Measurements from ENCODE around the gene DCLK1. TPM values are rescaled to one million over a fixed set of nuclear protein-coding genes. Genes with fewer than 3 reads are reported as not detected.

Gene DCLK1
- total and polyA plus RNA-seq, 4 experiments from 2014 or later = not detected

DNA sequence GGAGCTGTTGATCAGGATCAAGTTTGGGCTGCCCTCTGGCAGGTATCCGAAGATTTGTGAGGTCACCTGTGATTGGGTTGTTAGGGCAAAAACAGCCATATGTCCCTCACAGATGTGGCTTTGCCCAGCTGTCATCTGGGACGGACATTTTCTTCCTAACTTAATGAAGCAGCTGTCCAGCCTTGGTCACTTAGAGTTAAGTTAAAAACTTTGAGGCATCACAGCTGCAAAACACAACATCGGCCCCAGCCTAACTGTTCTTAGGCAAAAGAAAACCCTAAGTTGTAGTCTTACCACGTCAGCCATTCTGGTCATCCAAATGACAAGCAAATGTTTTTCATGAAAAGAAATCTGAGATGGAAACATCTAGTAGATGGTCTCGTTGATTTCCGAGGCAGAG lies 318.4 kb downstream of the DCLK1 start:
- intact Hi-C loops (cut with micrococcal nuclease) = no loop called here
- H3K9me3 ChIP-seq (ENCODE audit: control insufficient read depth in 1 of 2, low read length in 2 of 2) = no peaks in the 10 kb centered on the region
- H3K4me1 ChIP-seq (ENCODE audit: insufficient read depth, low read length) = no peaks in the 10 kb centered on the region
- no peaks in the 10 kb centered on the region for H3K4me1 Mint-ChIP-seq
- H3K4me3 Mint-ChIP-seq = no peak overlapping the region
- ChIA-PET CTCF (ENCODE audit: partially characterized antibody) (no interaction called here), POLR2A (ENCODE audit: partially characterized antibody) (no interaction called here)
- peaks cover 0 to 3% (median 0%) of the 10 kb centered on the region in 8 donors for H3K9me3 Mint-ChIP-seq
- no peak overlapping the region for H3K4me3 ChIP-seq (ENCODE audit: low read length in 2 of 2)
- no peak overlapping the region for H3K27ac ChIP-seq (ENCODE audit: low read depth, low read length)
- H3K27me3 Mint-ChIP-seq = no peaks in the 10 kb centered on the region
- no peaks in the 10 kb centered on the region for H3K36me3 Mint-ChIP-seq
- H3K27me3 ChIP-seq (ENCODE audit: insufficient read depth, low read length) = no peaks in the 10 kb centered on the region
- no peak for DNase-seq
- no peak overlapping the region for H3K27ac Mint-ChIP-seq
- H3K36me3 ChIP-seq (ENCODE audit: insufficient read depth, low read length) = no peaks in the 10 kb centered on the region

DNA sequence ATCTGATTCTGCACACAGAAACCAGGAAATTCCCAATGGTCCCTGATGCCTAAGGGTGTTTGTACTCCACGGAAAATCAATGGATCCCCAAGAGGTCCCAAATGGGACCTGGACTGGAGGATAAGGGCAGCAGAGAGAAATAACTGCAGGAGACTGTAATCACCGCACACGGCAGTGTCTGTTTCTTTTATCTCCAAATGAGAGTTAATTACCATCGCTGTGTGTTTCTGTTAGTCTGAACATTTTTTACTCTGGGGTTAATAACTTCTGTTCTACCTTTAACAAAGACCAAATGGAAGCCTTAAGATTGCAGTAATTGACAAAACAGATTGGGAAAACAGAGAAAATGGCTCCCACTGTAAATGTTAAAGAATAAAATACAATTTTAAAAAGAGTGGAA lies 320.9 kb downstream of the DCLK1 start:
- POLR2A ChIA-PET (ENCODE audit: partially characterized antibody) = no interaction called here
- Histone ChIP-seq H3K4me1 (ENCODE audit: insufficient read depth, low read length) (no peaks in the 10 kb centered on the region), H3K36me3 (ENCODE audit: insufficient read depth, low read length) (no peaks in the 10 kb centered on the region), H3K9me3 (ENCODE audit: control insufficient read depth in 1 of 2, low read length in 2 of 2) (no peaks in the 10 kb centered on the region), H3K27ac (ENCODE audit: low read depth, low read length) (no peak overlapping the region), H3K4me3 (ENCODE audit: low read length in 2 of 2) (no peak overlapping the region), H3K27me3 (ENCODE audit: insufficient read depth, low read length) (no peaks in the 10 kb centered on the region)
- intact Hi-C loops (cut with micrococcal nuclease) = no loop called here
- H3K9me3 Mint-ChIP-seq = peaks cover 0 to 5% (median 0%) of the 10 kb centered on the region in 8 donors
- no peaks in the 10 kb centered on the region for H3K4me1 Mint-ChIP-seq
- CTCF ChIA-PET (ENCODE audit: partially characterized antibody) = no interaction called here
- no peak overlapping the region for H3K4me3 Mint-ChIP-seq
- no peak for DNase-seq
- H3K27me3 Mint-ChIP-seq = no peaks in the 10 kb centered on the region
- no peaks in the 10 kb centered on the region for H3K36me3 Mint-ChIP-seq
- H3K27ac Mint-ChIP-seq = no peak overlapping the region

- intact Hi-C loops (cut with micrococcal nuclease) = no loop called here
- CTCF ChIA-PET (ENCODE audit: partially characterized antibody) = no interaction called here
Measured at GRCh38 chr13:35808846-35809245, 322.3 kb downstream of the DCLK1 start.

DNA sequence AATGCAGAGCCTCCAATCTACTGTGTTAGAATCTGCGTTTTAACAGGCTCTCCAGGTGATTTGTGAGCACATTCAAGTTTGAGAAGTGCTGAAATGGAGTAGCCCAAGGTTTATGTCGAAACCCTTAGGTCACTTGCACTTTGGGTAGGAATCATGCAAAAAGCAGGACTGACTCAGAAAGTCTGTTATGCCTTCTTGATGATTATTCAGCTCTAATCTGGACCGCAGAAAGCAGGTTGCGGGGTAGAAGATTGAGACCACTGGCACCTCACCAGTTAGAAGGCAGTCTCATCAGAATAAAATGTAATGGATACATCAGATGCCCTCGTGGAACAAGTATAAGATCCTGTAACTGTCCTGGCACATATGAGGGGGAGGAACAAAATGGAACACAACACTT lies 326.3 kb downstream of the DCLK1 start:
- CTCF ChIA-PET (ENCODE audit: partially characterized antibody) = no interaction called here
- no peaks in the 10 kb centered on the region for H3K27me3 ChIP-seq (ENCODE audit: insufficient read depth, low read length)
- Mint-ChIP-seq H3K27me3 (no peaks in the 10 kb centered on the region), H3K36me3 (no peaks in the 10 kb centered on the region), H3K9me3 (peaks cover 0 to 5% (median 0%) of the 10 kb centered on the region in 8 donors), H3K4me1 (no peaks in the 10 kb centered on the region), H3K27ac (no peak overlapping the region), H3K4me3 (no peak overlapping the region)
- no peaks in the 10 kb centered on the region for H3K4me1 ChIP-seq (ENCODE audit: insufficient read depth, low read length)
- no peak overlapping the region for H3K4me3 ChIP-seq (ENCODE audit: low read length in 2 of 2)
- intact Hi-C loops (cut with micrococcal nuclease) = no loop called here
- POLR2A ChIA-PET (ENCODE audit: partially characterized antibody) = no interaction called here
- no peaks in the 10 kb centered on the region for H3K36me3 ChIP-seq (ENCODE audit: insufficient read depth, low read length)
- no peak overlapping the region for H3K27ac ChIP-seq (ENCODE audit: low read depth, low read length)
- H3K9me3 ChIP-seq (ENCODE audit: control insufficient read depth in 1 of 2, low read length in 2 of 2) = no peaks in the 10 kb centered on the region
- DNase-seq = no peak

More at GRCh38 chr13:35808846-35809245, 322.3 kb downstream of the DCLK1 start:
- Mint-ChIP-seq H3K36me3 (no peaks in the 10 kb centered on the region), H3K4me1 (no peaks in the 10 kb centered on the region), H3K4me3 (no peak overlapping the region), H3K9me3 (peaks cover 0 to 5% (median 0%) of the 10 kb centered on the region in 8 donors), H3K27me3 (no peaks in the 10 kb centered on the region), H3K27ac (no peak overlapping the region)
- Histone ChIP-seq H3K27me3 (ENCODE audit: insufficient read depth, low read length) (no peaks in the 10 kb centered on the region), H3K4me1 (ENCODE audit: insufficient read depth, low read length) (no peaks in the 10 kb centered on the region), H3K4me3 (ENCODE audit: low read length in 2 of 2) (no peak overlapping the region), H3K9me3 (ENCODE audit: control insufficient read depth in 1 of 2, low read length in 2 of 2) (no peaks in the 10 kb centered on the region), H3K36me3 (ENCODE audit: insufficient read depth, low read length) (no peaks in the 10 kb centered on the region), H3K27ac (ENCODE audit: low read depth, low read length) (no peak overlapping the region)
- POLR2A ChIA-PET (ENCODE audit: partially characterized antibody) = no interaction called here
- no peak for DNase-seq

- no peaks in the 10 kb centered on the region for H3K27me3 Mint-ChIP-seq
- H3K27ac Mint-ChIP-seq = no peak overlapping the region
- CTCF ChIA-PET (ENCODE audit: partially characterized antibody) = no interaction called here
- H3K4me1 ChIP-seq (ENCODE audit: insufficient read depth, low read length) = no peaks in the 10 kb centered on the region
- no peak for DNase-seq
- H3K9me3 Mint-ChIP-seq = peaks cover 0 to 3% (median 0%) of the 10 kb centered on the region in 8 donors
- no peaks in the 10 kb centered on the region for H3K4me1 Mint-ChIP-seq
- no peak overlapping the region for H3K27ac ChIP-seq (ENCODE audit: low read depth, low read length)
- H3K4me3 Mint-ChIP-seq = no peak overlapping the region
- H3K4me3 ChIP-seq (ENCODE audit: low read length in 2 of 2) = no peak overlapping the region
- no peaks in the 10 kb centered on the region for H3K27me3 ChIP-seq (ENCODE audit: insufficient read depth, low read length)
- intact Hi-C loops (cut with micrococcal nuclease) = no loop called here
- no peaks in the 10 kb centered on the region for H3K36me3 Mint-ChIP-seq
- no peaks in the 10 kb centered on the region for H3K36me3 ChIP-seq (ENCODE audit: insufficient read depth, low read length)
- H3K9me3 ChIP-seq (ENCODE audit: control insufficient read depth in 1 of 2, low read length in 2 of 2) = no peaks in the 10 kb centered on the region
- POLR2A ChIA-PET (ENCODE audit: partially characterized antibody) = no interaction called here
Measured at GRCh38 chr13:35797991-35798390, 333.2 kb downstream of the DCLK1 start.

GRCh38 chr13:35797244-35797643 lies 333.9 kb downstream of the DCLK1 start:
- H3K27me3 Mint-ChIP-seq = no peaks in the 10 kb centered on the region
- H3K4me1 Mint-ChIP-seq = no peaks in the 10 kb centered on the region
- no peak overlapping the region for H3K27ac Mint-ChIP-seq
- H3K36me3 Mint-ChIP-seq = no peaks in the 10 kb centered on the region
- no peaks in the 10 kb centered on the region for H3K36me3 ChIP-seq (ENCODE audit: insufficient read depth, low read length)
- no peaks in the 10 kb centered on the region for H3K27me3 ChIP-seq (ENCODE audit: insufficient read depth, low read length)
- ChIA-PET POLR2A (ENCODE audit: partially characterized antibody) (no interaction called here), CTCF (ENCODE audit: partially characterized antibody) (no interaction called here)
- H3K27ac ChIP-seq (ENCODE audit: low read depth, low read length) = no peak overlapping the region
- peaks cover 0 to 3% (median 0%) of the 10 kb centered on the region in 8 donors for H3K9me3 Mint-ChIP-seq
- H3K4me1 ChIP-seq (ENCODE audit: insufficient read depth, low read length) = no peaks in the 10 kb centered on the region
- intact Hi-C loops (cut with micrococcal nuclease) = no loop called here
- no peak overlapping the region for H3K4me3 ChIP-seq (ENCODE audit: low read length in 2 of 2)
- no peak for DNase-seq
- no peaks in the 10 kb centered on the region for H3K9me3 ChIP-seq (ENCODE audit: control insufficient read depth in 1 of 2, low read length in 2 of 2)
- H3K4me3 Mint-ChIP-seq = no peak overlapping the region

DNA sequence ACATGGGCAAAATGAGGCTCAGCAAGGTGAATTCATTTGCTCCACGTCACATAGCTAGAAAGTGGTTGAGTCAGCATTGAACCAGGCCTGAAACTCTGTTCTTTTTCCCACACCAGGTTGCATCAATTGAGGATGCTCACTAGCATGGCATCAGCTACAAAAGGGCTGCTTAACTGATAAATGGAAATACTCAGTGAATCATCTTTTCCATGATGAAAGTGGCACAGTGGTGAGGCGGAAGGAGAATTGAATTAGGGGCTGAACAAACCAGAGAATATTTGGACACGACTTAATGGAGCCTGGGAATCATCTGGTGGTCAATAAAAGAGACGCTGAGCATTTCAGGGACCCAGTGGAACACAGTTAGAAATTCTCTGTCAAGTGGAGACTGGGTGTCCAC lies 334.6 kb downstream of the DCLK1 start:
- DNase-seq = no peak
- Histone ChIP-seq H3K9me3 (ENCODE audit: control insufficient read depth in 1 of 2, low read length in 2 of 2) (no peaks in the 10 kb centered on the region), H3K36me3 (ENCODE audit: insufficient read depth, low read length) (no peaks in the 10 kb centered on the region), H3K27ac (ENCODE audit: low read depth, low read length) (no peak overlapping the region), H3K4me3 (ENCODE audit: low read length in 2 of 2) (no peak overlapping the region), H3K27me3 (ENCODE audit: insufficient read depth, low read length) (no peaks in the 10 kb centered on the region), H3K4me1 (ENCODE audit: insufficient read depth, low read length) (no peaks in the 10 kb centered on the region)
- no peaks in the 10 kb centered on the region for H3K27me3 Mint-ChIP-seq
- H3K9me3 Mint-ChIP-seq = peaks cover 0 to 3% (median 0%) of the 10 kb centered on the region in 8 donors
- no peak overlapping the region for H3K27ac Mint-ChIP-seq
- POLR2A ChIA-PET (ENCODE audit: partially characterized antibody) = no interaction called here
- no peaks in the 10 kb centered on the region for H3K4me1 Mint-ChIP-seq
- intact Hi-C loops (cut with micrococcal nuclease) = no loop called here
- no peak overlapping the region for H3K4me3 Mint-ChIP-seq
- CTCF ChIA-PET (ENCODE audit: partially characterized antibody) = no interaction called here
- no peaks in the 10 kb centered on the region for H3K36me3 Mint-ChIP-seq

GRCh38 chr13:35794734-35795389 lies 336.3 kb downstream of the DCLK1 start:
- H3K4me1 ChIP-seq (ENCODE audit: insufficient read depth, low read length) = no peaks in the 10 kb centered on the region
- no peaks in the 10 kb centered on the region for H3K9me3 ChIP-seq (ENCODE audit: control insufficient read depth in 1 of 2, low read length in 2 of 2)
- H3K36me3 Mint-ChIP-seq = no peaks in the 10 kb centered on the region
- no peak overlapping the region for H3K4me3 Mint-ChIP-seq
- peaks cover 0 to 3% (median 0%) of the 10 kb centered on the region in 8 donors for H3K9me3 Mint-ChIP-seq
- H3K27me3 Mint-ChIP-seq = no peaks in the 10 kb centered on the region
- H3K27ac ChIP-seq (ENCODE audit: low read depth, low read length) = no peak overlapping the region
- DNase-seq = no peak
- H3K27ac Mint-ChIP-seq = no peak overlapping the region
- ChIA-PET CTCF (ENCODE audit: partially characterized antibody) (no interaction called here), POLR2A (ENCODE audit: partially characterized antibody) (no interaction called here)
- H3K4me1 Mint-ChIP-seq = no peaks in the 10 kb centered on the region
- intact Hi-C loops (cut with micrococcal nuclease) = no loop called here
- H3K4me3 ChIP-seq (ENCODE audit: low read length in 2 of 2) = no peak overlapping the region
- H3K36me3 ChIP-seq (ENCODE audit: insufficient read depth, low read length) = no peaks in the 10 kb centered on the region
- H3K27me3 ChIP-seq (ENCODE audit: insufficient read depth, low read length) = no peaks in the 10 kb centered on the region
